H9 (cell line): ENCODE results near the gene FGD6. TPM values are rescaled to one million over a fixed set of nuclear protein-coding genes. Genes with fewer than 3 reads are reported as not detected.

Experiments
- DNase-seq: peaks from one replicate; pipeline ENCODE4 v3.0.0-alpha.2; 2017
- H2AFZ ChIP-seq: one replicate; pipeline ENCODE4 v1.6.1; 2013; ENCODE audit warnings: mild to moderate bottlenecking, low read length, control low read depth, moderate library complexity
- H2AK5ac ChIP-seq: 2 replicates; pipeline ENCODE4 v1.6.1; 2013; ENCODE audit warnings: low read length, control low read depth, mixed read lengths; ENCODE audit not compliant: insufficient read length
- H2BK120ac ChIP-seq: one replicate; pipeline ENCODE4 v1.6.1; 2013; ENCODE audit warnings: low read depth, mild to moderate bottlenecking, low read length, control low read depth, inconsistent platforms; ENCODE audit not compliant: poor library complexity, severe bottlenecking
- H2BK12ac ChIP-seq: 2 replicates; pipeline ENCODE4 v1.6.1; 2013; ENCODE audit warnings: low read length, control low read depth, mixed read lengths, low read depth; ENCODE audit not compliant: insufficient read length
- H2BK15ac ChIP-seq: 2 replicates; pipeline ENCODE4 v1.6.1; 2013; ENCODE audit warnings: low read depth, low read length, control low read depth
- H2BK20ac ChIP-seq: one replicate; pipeline ENCODE4 v1.6.1; 2013; ENCODE audit warnings: low read depth, mild to moderate bottlenecking, low read length, control low read depth, inconsistent platforms; ENCODE audit not compliant: poor library complexity, severe bottlenecking
- H2BK5ac ChIP-seq: 2 replicates; pipeline ENCODE4 v1.6.1; 2013; ENCODE audit warnings: low read length, control low read depth, mixed read lengths; ENCODE audit not compliant: insufficient read length
- H3K14ac ChIP-seq: 2 replicates; pipeline ENCODE4 v1.6.1; 2013; ENCODE audit warnings: low read length, control low read depth; ENCODE audit not compliant: insufficient read depth
- H3K18ac ChIP-seq: 2 replicates; pipeline ENCODE4 v1.6.1; 2013; ENCODE audit warnings: low read depth, mild to moderate bottlenecking, mixed read lengths, low read length, control low read depth; ENCODE audit not compliant: insufficient read length
- H3K23ac ChIP-seq: 2 replicates; pipeline ENCODE4 v1.6.1; 2013; ENCODE audit warnings: low read length, control low read depth, mixed read lengths, low read depth; ENCODE audit not compliant: insufficient read length
- H3K23me2 ChIP-seq: 2 replicates; pipeline ENCODE4 v1.6.1; 2013; ENCODE audit warnings: low read depth, mild to moderate bottlenecking, mixed read lengths, low read length, control low read depth; ENCODE audit not compliant: insufficient read length, poor library complexity, severe bottlenecking
- H3K27ac ChIP-seq: 2 replicates; pipeline ENCODE4 v1.5.1; 2013; ENCODE audit warnings: low read length, control low read depth, mixed read lengths, low read depth; ENCODE audit not compliant: insufficient read length
- H3K27me3 ChIP-seq: 2 replicates; pipeline ENCODE4 v1.6.1; 2013; ENCODE audit warnings: low read length, control low read depth, inconsistent platforms; ENCODE audit not compliant: insufficient read depth
- H3K4ac ChIP-seq: 2 replicates; pipeline ENCODE4 v1.6.1; 2013; ENCODE audit warnings: low read depth, mild to moderate bottlenecking, control low read depth, inconsistent platforms, low read length, moderate library complexity
- H3K4me1 ChIP-seq: 2 replicates; pipeline ENCODE4 v1.6.1; 2013; ENCODE audit warnings: low read length, control low read depth, inconsistent platforms; ENCODE audit not compliant: insufficient read depth
- H3K4me2 ChIP-seq: 2 replicates; pipeline ENCODE4 v1.6.1; 2013; ENCODE audit warnings: low read length, control low read depth, mixed read lengths; ENCODE audit not compliant: insufficient read length, insufficient read depth
- H3K56ac ChIP-seq: 2 replicates; pipeline ENCODE4 v1.6.1; 2013; ENCODE audit warnings: low read depth, mild to moderate bottlenecking, mixed read lengths, low read length, control low read depth; ENCODE audit not compliant: insufficient read length
- H3K79me1 ChIP-seq: 2 replicates; pipeline ENCODE4 v1.6.1; 2013; ENCODE audit warnings: low read depth, mild to moderate bottlenecking, moderate library complexity, low read length, control low read depth, inconsistent platforms; ENCODE audit not compliant: insufficient read depth, poor library complexity, severe bottlenecking
- H3K79me2 ChIP-seq: 2 replicates; pipeline ENCODE4 v1.6.1; 2013; ENCODE audit warnings: low read length, control low read depth, inconsistent platforms; ENCODE audit not compliant: insufficient read depth
- H3K9ac ChIP-seq: 2 replicates; pipeline ENCODE4 v1.6.1; 2013; ENCODE audit warnings: low read length, control low read depth, mixed read lengths; ENCODE audit not compliant: insufficient read length; ENCODE audit errors: extremely low read depth
- H3K9me3 ChIP-seq: one replicate; pipeline ENCODE4 v1.6.1; 2013; ENCODE audit warnings: low read depth, low read length, inconsistent platforms; ENCODE audit not compliant: control insufficient read depth
- H3T11ph ChIP-seq: one replicate; pipeline ENCODE4 v1.6.1; 2013; ENCODE audit warnings: mild to moderate bottlenecking, low read length, control low read depth, inconsistent platforms
- H4K20me1 ChIP-seq: one replicate; pipeline ENCODE4 v1.6.1; 2013; ENCODE audit not compliant: control insufficient read depth, insufficient read length, insufficient read depth
- H4K5ac ChIP-seq: 2 replicates; pipeline ENCODE4 v1.6.1; 2013; ENCODE audit warnings: low read depth, mild to moderate bottlenecking, mixed read lengths, low read length, control low read depth; ENCODE audit not compliant: insufficient read length
- H4K8ac ChIP-seq: replicated peaks from 2 replicates; pipeline ENCODE4 v1.6.1; 2013; ENCODE audit warnings: low read length, control low read depth, mixed read lengths, low read depth; ENCODE audit not compliant: insufficient read length
- H4K91ac ChIP-seq: 2 replicates; pipeline ENCODE4 v1.6.1; 2013; ENCODE audit warnings: low read depth, mild to moderate bottlenecking, moderate library complexity, mixed read lengths, low read length, control low read depth; ENCODE audit not compliant: insufficient read length
- H3K27ac Mint-ChIP-seq, 3 experiments: 2 replicates in 2 of 3; 3 replicates in 1 of 3; pipeline ENCODE4 v1.8.0; 2020 to 2021; ENCODE audit warnings: mixed read lengths in 3 of 3, mild to moderate bottlenecking in 1 of 3, moderate library complexity in 1 of 3
- H3K27me3 Mint-ChIP-seq: 2 replicates; pipeline ENCODE4 v1.8.0; 2021; ENCODE audit warnings: low read depth, mild to moderate bottlenecking, moderate library complexity, mixed read lengths
- H3K36me3 Mint-ChIP-seq, 3 experiments: 2 replicates in 2 of 3; 3 replicates in 1 of 3; pipeline ENCODE4 v1.8.0; 2020 to 2021; ENCODE audit warnings: low read depth in 3 of 3, mixed read lengths in 3 of 3; ENCODE audit not compliant: insufficient read depth in 1 of 3
- H3K4me1 Mint-ChIP-seq, 2 experiments: 2 replicates each; pipeline ENCODE4 v1.8.0; 2020; ENCODE audit warnings: mixed read lengths in 2 of 2
- H3K4me3 Mint-ChIP-seq, 2 experiments: 2 replicates in 1 of 2; 3 replicates in 1 of 2; pipeline ENCODE4 v1.8.0; 2020 to 2021; ENCODE audit warnings: mild to moderate bottlenecking in 2 of 2, mixed read lengths in 2 of 2, moderate library complexity in 1 of 2
- H3K9me3 Mint-ChIP-seq, 2 experiments: 2 replicates in 1 of 2; 3 replicates in 1 of 2; pipeline ENCODE4 v1.8.0; 2020; ENCODE audit warnings: mild to moderate bottlenecking in 2 of 2, mixed read lengths in 2 of 2, moderate library complexity in 1 of 2
- WGBS: extraction: QIAGEN DNeasy Blood & Tissue Kit; methylation state at CpG from one replicate; pipeline ENCODE4 v1.1.7; 2013; ENCODE audit warnings: missing lambda C conversion rate, low lambda C conversion rate, mixed read lengths; ENCODE audit not compliant: insufficient read length; ENCODE audit errors: extremely low coverage; 5-methylcytosine and 5-hydroxymethylcytosine counted together
- total RNA-seq: library from RNA; stranded (reverse); gene quantifications from 2 replicates; pipeline ENCODE4 v1.2.1, GENCODE V29; 2021
- TF ChIP-seq, protein P1 (sequence below): fragments of 200-600 bp; sonication (generic); conservative IDR thresholded peaks from 3 replicates; pipeline ENCODE4 v1.8.0; 2021; ENCODE audit warnings: antibody characterized with exemption, mild to moderate bottlenecking

The FGD6 gene
- total RNA-seq, 1 experiment from 2014 or later = 39.5 TPM

- Mint-ChIP-seq H3K27ac (no peak overlapping the region), H3K9me3 (no peaks in the 10 kb centered on the region)
- H2BK12ac ChIP-seq = no peak overlapping the region
These were observed 85.5 kb downstream of the FGD6 start for GRCh38 chr12:95131589-95132340.

More at GRCh38 chr12:95131589-95132340, 85.5 kb downstream of the FGD6 start:
- no peak overlapping the region for H2BK5ac ChIP-seq
- no peak overlapping the region for H2BK20ac ChIP-seq
- no peaks in the 10 kb centered on the region for H3K23me2 ChIP-seq
- no peak overlapping the region for H2BK120ac ChIP-seq
- no peak overlapping the region for H4K8ac ChIP-seq
- H2BK15ac ChIP-seq = no peak overlapping the region
- no peak overlapping the region for H2AFZ ChIP-seq
- H3K56ac ChIP-seq = no peak overlapping the region
- TF ChIP-seq, protein P1, sequence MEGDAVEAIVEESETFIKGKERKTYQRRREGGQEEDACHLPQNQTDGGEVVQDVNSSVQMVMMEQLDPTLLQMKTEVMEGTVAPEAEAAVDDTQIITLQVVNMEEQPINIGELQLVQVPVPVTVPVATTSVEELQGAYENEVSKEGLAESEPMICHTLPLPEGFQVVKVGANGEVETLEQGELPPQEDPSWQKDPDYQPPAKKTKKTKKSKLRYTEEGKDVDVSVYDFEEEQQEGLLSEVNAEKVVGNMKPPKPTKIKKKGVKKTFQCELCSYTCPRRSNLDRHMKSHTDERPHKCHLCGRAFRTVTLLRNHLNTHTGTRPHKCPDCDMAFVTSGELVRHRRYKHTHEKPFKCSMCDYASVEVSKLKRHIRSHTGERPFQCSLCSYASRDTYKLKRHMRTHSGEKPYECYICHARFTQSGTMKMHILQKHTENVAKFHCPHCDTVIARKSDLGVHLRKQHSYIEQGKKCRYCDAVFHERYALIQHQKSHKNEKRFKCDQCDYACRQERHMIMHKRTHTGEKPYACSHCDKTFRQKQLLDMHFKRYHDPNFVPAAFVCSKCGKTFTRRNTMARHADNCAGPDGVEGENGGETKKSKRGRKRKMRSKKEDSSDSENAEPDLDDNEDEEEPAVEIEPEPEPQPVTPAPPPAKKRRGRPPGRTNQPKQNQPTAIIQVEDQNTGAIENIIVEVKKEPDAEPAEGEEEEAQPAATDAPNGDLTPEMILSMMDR = no peak
- no peaks in the 10 kb centered on the region for H3K27me3 ChIP-seq
- no peaks in the 10 kb centered on the region for H4K20me1 ChIP-seq
- H3K4me1 ChIP-seq = no peaks in the 10 kb centered on the region
- Mint-ChIP-seq H3K36me3 (peaks cover 20 to 76% (median 32%) of the 10 kb centered on the region in 3 experiments), H3K27me3 (no peaks in the 10 kb centered on the region), H3K4me3 (no peak overlapping the region), H3K4me1 (no peaks in the 10 kb centered on the region)
- no peak overlapping the region for H2AK5ac ChIP-seq
- no peak overlapping the region for H3K9ac ChIP-seq
- no peak overlapping the region for H3K27ac ChIP-seq
- H3K4me2 ChIP-seq = no peak overlapping the region
- H3K79me2 ChIP-seq = no peaks in the 10 kb centered on the region
- H3T11ph ChIP-seq = no peak overlapping the region
- WGBS = no CpG with 5 or more reads among the region's 10 CpGs
- H3K18ac ChIP-seq = no peak overlapping the region
- DNase-seq = no peak
- no peak overlapping the region for H4K5ac ChIP-seq
- H4K91ac ChIP-seq = no peak overlapping the region
- no peak overlapping the region for H3K14ac ChIP-seq
- H3K23ac ChIP-seq = no peak overlapping the region
- H3K4ac ChIP-seq = no peak overlapping the region
- H3K9me3 ChIP-seq = no peaks in the 10 kb centered on the region
- no peaks in the 10 kb centered on the region for H3K79me1 ChIP-seq
